Neural progenitor cell (in vitro differentiated cells): ENCODE results near the gene ERP29. TPM values are rescaled to one million over a fixed set of nuclear protein-coding genes. Genes with fewer than 3 reads are reported as not detected.
A peak's percentile ranks its signal among the peaks of the same experiment; 100 is the strongest.

Source experiments
- DNase-seq: peaks from one replicate; pipeline ENCODE4 v3.0.0-alpha.2; 2016; ENCODE audit warnings: low spot score
- H2AFZ ChIP-seq: fragments of 200-600 bp; sonication (generic); replicated peaks from 2 replicates; pipeline ENCODE4 v1.6.1; 2016; ENCODE audit warnings: antibody characterized with exemption
- H3F3A ChIP-seq: fragments of 200-600 bp; sonication (generic); 2 replicates; pipeline ENCODE4 v1.6.1; 2016; ENCODE audit warnings: antibody characterized with exemption, low read depth
- H3K27ac ChIP-seq: fragments of 200-600 bp; sonication (generic); 2 replicates; pipeline ENCODE4 v1.5.1; 2016; ENCODE audit warnings: mild to moderate bottlenecking
- H3K27me3 ChIP-seq: fragments of 200-600 bp; sonication (generic); 2 replicates; pipeline ENCODE4 v1.6.1; 2016; ENCODE audit warnings: mild to moderate bottlenecking, moderate library complexity
- H3K36me3 ChIP-seq: fragments of 200-600 bp; sonication (generic); 2 replicates; pipeline ENCODE4 v1.5.1; 2016
- H3K4me1 ChIP-seq: fragments of 200-600 bp; sonication (generic); 2 replicates; pipeline ENCODE4 v1.6.1; 2016; ENCODE audit warnings: mixed run types
- H3K4me2 ChIP-seq: fragments of 200-600 bp; sonication (generic); 2 replicates; pipeline ENCODE4 v1.6.1; 2016
- H3K4me3 ChIP-seq: fragments of 200-600 bp; sonication (generic); 2 replicates; pipeline ENCODE4 v1.5.1; 2016
- H3K79me2 ChIP-seq: fragments of 200-600 bp; sonication (generic); 2 replicates; pipeline ENCODE4 v1.6.1; 2016; ENCODE audit warnings: low read depth
- H3K9ac ChIP-seq: fragments of 200-600 bp; sonication (generic); 2 replicates; pipeline ENCODE4 v1.6.1; 2016
- H3K9me3 ChIP-seq: fragments of 200-600 bp; sonication (generic); 2 replicates; pipeline ENCODE4 v1.5.1; 2016; ENCODE audit warnings: low read depth
- H4K20me1 ChIP-seq: fragments of 200-600 bp; sonication (generic); 2 replicates; pipeline ENCODE4 v1.6.1; 2016; ENCODE audit warnings: low read depth
- H3K27ac Mint-ChIP-seq: 3 replicates; pipeline ENCODE4 v1.8.0; 2021; ENCODE audit warnings: mixed read lengths
- H3K27me3 Mint-ChIP-seq: 2 replicates; pipeline ENCODE4 v1.8.0; 2022; ENCODE audit warnings: low read depth, mild to moderate bottlenecking, inconsistent platforms, moderate library complexity, mixed read lengths; ENCODE audit not compliant: insufficient read depth
- H3K36me3 Mint-ChIP-seq: 3 replicates; pipeline ENCODE4 v1.8.0; 2021; ENCODE audit warnings: mixed read lengths
- H3K4me1 Mint-ChIP-seq: 3 replicates; pipeline ENCODE4 v1.8.0; 2021; ENCODE audit warnings: mixed read lengths
- H3K4me3 Mint-ChIP-seq: 3 replicates; pipeline ENCODE4 v1.8.0; 2021; ENCODE audit warnings: mild to moderate bottlenecking, moderate library complexity, mixed read lengths
- H3K9me3 Mint-ChIP-seq: 3 replicates; pipeline ENCODE4 v1.8.0; 2020; ENCODE audit warnings: mixed read lengths
- EZH2 ChIP-seq: fragments of 200-600 bp; sonication (generic); IDR thresholded peaks from 2 replicates; pipeline ENCODE4 v1.6.1; 2017; ENCODE audit warnings: antibody characterized with exemption, mild to moderate bottlenecking, moderate library complexity
- EZH2phosphoT487 ChIP-seq: fragments of 200-600 bp; sonication (generic); IDR thresholded peaks from 2 replicates; pipeline ENCODE4 v1.6.1; 2017; ENCODE audit warnings: antibody characterized with exemption
- total RNA-seq: library from RNA; depleted of rRNA; stranded (reverse); fragments of >200 nt; gene quantifications from 2 replicates; pipeline ENCODE4 v1.2.3, GENCODE V29; 2015; ENCODE audit warnings: low replicate concordance
- TF ChIP-seq, protein P1 (sequence below): fragments of 200-600 bp; sonication (generic); IDR thresholded peaks from 2 replicates; pipeline ENCODE4 v1.5.1; 2017; ENCODE audit warnings: antibody characterized with exemption, mild to moderate bottlenecking

ERP29 gene
- total RNA-seq, 1 donor from 2014 or later = 95.0 TPM

DNA sequence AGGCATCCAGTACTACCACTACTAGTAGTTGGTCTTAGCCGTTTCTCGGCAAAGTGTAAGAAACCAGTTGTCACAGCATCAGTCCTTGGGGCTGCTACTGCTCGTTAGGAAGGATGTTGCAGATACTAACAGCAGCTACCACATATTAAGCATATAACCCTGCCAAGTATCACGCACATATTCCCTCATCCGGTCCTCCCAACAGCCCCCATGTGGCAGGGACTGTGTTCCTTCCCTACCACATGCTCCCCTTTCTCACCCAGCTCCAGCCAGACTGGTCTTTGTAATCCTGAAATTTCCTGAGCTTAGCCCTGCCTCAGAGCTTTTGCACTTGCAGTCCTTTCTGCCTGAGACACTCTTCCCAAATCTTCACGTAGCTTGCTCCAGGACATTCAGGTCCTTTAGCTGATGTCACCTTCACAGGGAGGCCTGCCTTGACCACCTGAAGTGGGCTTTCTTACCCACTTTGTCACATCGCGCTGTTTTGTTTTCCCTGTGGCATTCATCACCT is 7.8 kb downstream of the ERP29 start:
- peaks cover 28% of the 10 kb centered on the region for H3F3A ChIP-seq
- H3K9me3 ChIP-seq = no peaks in the 10 kb centered on the region
- peaks cover 4% of the 10 kb centered on the region for H3K27me3 Mint-ChIP-seq
- H4K20me1 ChIP-seq = peaks cover 29% of the 10 kb centered on the region
- no peaks in the 10 kb centered on the region for H3K9me3 Mint-ChIP-seq
- H3K4me1 Mint-ChIP-seq = no peaks in the 10 kb centered on the region
- no peak overlapping the region for H3K27ac ChIP-seq
- DNase-seq = no peak
- peak overlapping the region; percentile 27 for H3K27ac Mint-ChIP-seq
- TF ChIP-seq EZH2phosphoT487 (no peak), EZH2 (no peak)
- TF ChIP-seq, protein P1, sequence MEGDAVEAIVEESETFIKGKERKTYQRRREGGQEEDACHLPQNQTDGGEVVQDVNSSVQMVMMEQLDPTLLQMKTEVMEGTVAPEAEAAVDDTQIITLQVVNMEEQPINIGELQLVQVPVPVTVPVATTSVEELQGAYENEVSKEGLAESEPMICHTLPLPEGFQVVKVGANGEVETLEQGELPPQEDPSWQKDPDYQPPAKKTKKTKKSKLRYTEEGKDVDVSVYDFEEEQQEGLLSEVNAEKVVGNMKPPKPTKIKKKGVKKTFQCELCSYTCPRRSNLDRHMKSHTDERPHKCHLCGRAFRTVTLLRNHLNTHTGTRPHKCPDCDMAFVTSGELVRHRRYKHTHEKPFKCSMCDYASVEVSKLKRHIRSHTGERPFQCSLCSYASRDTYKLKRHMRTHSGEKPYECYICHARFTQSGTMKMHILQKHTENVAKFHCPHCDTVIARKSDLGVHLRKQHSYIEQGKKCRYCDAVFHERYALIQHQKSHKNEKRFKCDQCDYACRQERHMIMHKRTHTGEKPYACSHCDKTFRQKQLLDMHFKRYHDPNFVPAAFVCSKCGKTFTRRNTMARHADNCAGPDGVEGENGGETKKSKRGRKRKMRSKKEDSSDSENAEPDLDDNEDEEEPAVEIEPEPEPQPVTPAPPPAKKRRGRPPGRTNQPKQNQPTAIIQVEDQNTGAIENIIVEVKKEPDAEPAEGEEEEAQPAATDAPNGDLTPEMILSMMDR = no peak
- no peak overlapping the region for H2AFZ ChIP-seq
- H3K27me3 ChIP-seq = no peaks in the 10 kb centered on the region
- H3K4me3 Mint-ChIP-seq = no peak overlapping the region
- H3K4me2 ChIP-seq = no peak overlapping the region
- no peaks in the 10 kb centered on the region for H3K4me1 ChIP-seq
- H3K4me3 ChIP-seq = no peak overlapping the region
- H3K9ac ChIP-seq = no peak overlapping the region
- peaks cover 25% of the 10 kb centered on the region for H3K36me3 Mint-ChIP-seq
- peaks cover 60% of the 10 kb centered on the region for H3K79me2 ChIP-seq
- H3K36me3 ChIP-seq = peaks cover 12% of the 10 kb centered on the region

DNA sequence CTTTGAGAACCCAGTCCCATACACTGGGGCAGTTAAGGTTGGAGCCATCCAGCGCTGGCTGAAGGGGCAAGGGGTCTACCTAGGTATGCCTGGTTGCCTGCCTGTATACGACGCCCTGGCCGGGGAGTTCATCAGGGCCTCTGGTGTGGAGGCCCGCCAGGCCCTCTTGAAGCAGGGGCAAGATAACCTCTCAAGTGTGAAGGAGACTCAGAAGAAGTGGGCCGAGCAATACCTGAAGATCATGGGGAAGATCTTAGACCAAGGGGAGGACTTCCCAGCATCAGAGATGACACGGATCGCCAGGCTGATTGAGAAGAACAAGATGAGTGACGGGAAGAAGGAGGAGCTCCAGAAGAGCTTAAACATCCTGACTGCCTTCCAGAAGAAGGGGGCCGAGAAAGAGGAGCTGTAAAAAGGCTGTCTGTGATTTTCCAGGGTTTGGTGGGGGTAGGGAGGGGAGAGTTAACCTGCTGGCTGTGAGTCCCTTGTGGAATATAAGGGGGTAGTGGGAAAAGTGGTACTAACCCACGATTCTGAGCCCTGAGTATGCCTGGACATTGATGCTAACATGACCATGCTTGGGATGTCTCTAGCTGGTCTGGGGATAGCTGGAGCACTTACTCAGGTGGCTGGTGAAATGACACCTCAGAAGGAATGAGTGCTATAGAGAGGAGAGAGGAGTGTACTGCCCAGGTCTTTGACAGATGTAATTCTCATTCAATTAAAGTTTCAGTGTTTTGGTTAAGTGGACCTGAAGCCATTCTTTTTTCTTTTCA is 9.2 kb downstream of the ERP29 start:
- H3K27ac Mint-ChIP-seq = no peak overlapping the region
- peak overlapping the region; percentile 37 for H3K27ac ChIP-seq
- H3K36me3 ChIP-seq = peaks cover 6% of the 10 kb centered on the region

DNA sequence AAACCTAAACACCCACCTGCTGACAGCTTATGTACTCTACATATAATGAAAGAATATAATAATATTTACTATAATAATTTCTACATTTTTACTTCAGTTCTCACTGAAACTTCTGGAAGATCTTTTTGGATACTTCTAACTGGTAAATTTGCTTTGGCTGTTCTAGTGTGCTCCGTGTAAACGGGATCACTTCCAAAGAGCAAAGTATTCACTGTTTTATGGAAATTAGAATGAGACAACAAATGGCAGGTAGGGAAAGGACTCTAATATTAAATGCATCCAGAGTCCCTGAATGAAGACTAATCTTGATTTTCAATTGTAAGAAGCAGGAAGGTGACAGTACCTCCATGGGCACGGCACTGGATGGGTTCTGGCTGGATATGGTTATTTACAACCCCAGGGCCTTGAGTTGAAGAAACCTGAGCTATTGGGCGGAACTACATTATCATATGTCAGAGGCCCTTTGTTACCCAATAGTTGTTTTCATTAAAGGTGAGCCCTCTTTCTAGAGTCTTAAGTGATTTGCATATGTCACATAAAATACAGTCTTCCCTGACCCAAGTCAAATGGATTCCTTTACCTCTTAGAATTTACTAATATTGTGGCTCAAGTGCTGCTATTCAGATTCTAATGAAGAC is 10.7 kb downstream of the ERP29 start:
- peaks cover 34% of the 10 kb centered on the region for H3F3A ChIP-seq
- H3K4me1 Mint-ChIP-seq = no peaks in the 10 kb centered on the region
- no peak overlapping the region for H2AFZ ChIP-seq
- H3K9me3 ChIP-seq = no peaks in the 10 kb centered on the region
- H3K27ac Mint-ChIP-seq = no peak overlapping the region
- no peak overlapping the region for H3K4me2 ChIP-seq
- H3K9me3 Mint-ChIP-seq = no peaks in the 10 kb centered on the region
- no peak overlapping the region for H3K4me3 Mint-ChIP-seq
- peaks cover 23% of the 10 kb centered on the region for H3K36me3 Mint-ChIP-seq
- no peaks in the 10 kb centered on the region for H3K27me3 ChIP-seq
- no peak for DNase-seq
- H3K27me3 Mint-ChIP-seq = peaks cover 4% of the 10 kb centered on the region
- no peak overlapping the region for H3K27ac ChIP-seq
- no peak overlapping the region for H3K4me3 ChIP-seq
- H4K20me1 ChIP-seq = peaks cover 20% of the 10 kb centered on the region
- H3K79me2 ChIP-seq = peaks cover 31% of the 10 kb centered on the region
- TF ChIP-seq EZH2phosphoT487 (no peak), EZH2 (no peak)
- TF ChIP-seq, protein P1 = no peak
- no peak overlapping the region for H3K9ac ChIP-seq
- H3K4me1 ChIP-seq = no peaks in the 10 kb centered on the region
- peaks cover 10% of the 10 kb centered on the region for H3K36me3 ChIP-seq

More for the DNA sequence above, 9.2 kb downstream of the ERP29 start:
- DNase-seq = no peak
- H3K9me3 ChIP-seq = no peaks in the 10 kb centered on the region
- H2AFZ ChIP-seq = no peak overlapping the region
- no peak overlapping the region for H3K4me2 ChIP-seq
- peaks cover 46% of the 10 kb centered on the region for H3K79me2 ChIP-seq
- no peaks in the 10 kb centered on the region for H3K4me1 ChIP-seq
- Mint-ChIP-seq H3K4me1 (no peaks in the 10 kb centered on the region), H3K36me3 (peaks cover 21% of the 10 kb centered on the region), H3K4me3 (no peak overlapping the region), H3K27me3 (peaks cover 4% of the 10 kb centered on the region), H3K9me3 (no peaks in the 10 kb centered on the region)
- no peaks in the 10 kb centered on the region for H3K27me3 ChIP-seq
- no peak overlapping the region for H3K9ac ChIP-seq
- H3K4me3 ChIP-seq = no peak overlapping the region
- H3F3A ChIP-seq = peaks cover 34% of the 10 kb centered on the region
- no peak for TF ChIP-seq EZH2
- TF ChIP-seq EZH2phosphoT487 = no peak
- TF ChIP-seq, protein P1 = no peak
- peaks cover 24% of the 10 kb centered on the region for H4K20me1 ChIP-seq
